ENCODE measurements around the gene MXRA8. TPM values are rescaled to one million over a fixed set of nuclear protein-coding genes. Genes with fewer than 3 reads are reported as not detected.

MXRA8 gene
- total RNA-seq, 1 experiment from 2014 or later = 9.6 TPM

GRCh38 chr1:1401457-1402010, 43.2 kb upstream of the MXRA8 start:
- Histone ChIP-seq H3K27me3 (ENCODE audit: insufficient read depth, low read length) (no peaks in the 10 kb centered on the region), H4K20me1 (ENCODE audit: control insufficient read depth, insufficient read depth, insufficient read length) (peaks cover 2% of the 10 kb centered on the region), H3T11ph (ENCODE audit: low read length) (no peak overlapping the region), H3K4me1 (ENCODE audit: insufficient read depth, low read length) (no peaks in the 10 kb centered on the region), H3K23ac (ENCODE audit: insufficient read length, low read depth, low read length) (no peak overlapping the region), H3K23me2 (ENCODE audit: insufficient read length, low read depth, low read length, poor library complexity, severe bottlenecking) (peaks cover 15% of the 10 kb centered on the region), H3K9me3 (ENCODE audit: control insufficient read depth, low read depth, low read length) (no peaks in the 10 kb centered on the region), H2AK5ac (ENCODE audit: insufficient read length, low read length) (no peak overlapping the region), H3K4ac (ENCODE audit: low read depth, low read length) (no peak overlapping the region), H3K56ac (ENCODE audit: insufficient read length, low read depth, low read length) (no peak overlapping the region), H3K9ac (ENCODE audit: extremely low read depth, insufficient read length, low read length) (no peak overlapping the region), H3K18ac (ENCODE audit: insufficient read length, low read depth, low read length) (no peak overlapping the region), H2BK5ac (ENCODE audit: insufficient read length, low read length) (no peak overlapping the region), H3K79me2 (ENCODE audit: insufficient read depth, low read length) (peaks cover 13% of the 10 kb centered on the region; the same call in 1 of the 2 replicates), H3K14ac (ENCODE audit: insufficient read depth, low read length) (no peak overlapping the region), H4K8ac (replicated peaks; ENCODE audit: insufficient read length, low read depth, low read length) (no peak overlapping the region), H2BK15ac (ENCODE audit: low read depth, low read length) (no peak overlapping the region), H2BK120ac (ENCODE audit: low read depth, low read length, poor library complexity, severe bottlenecking) (no peak overlapping the region), H2BK12ac (ENCODE audit: insufficient read length, low read depth, low read length) (no peak overlapping the region), H2AFZ (ENCODE audit: low read length) (no peak overlapping the region), H3K4me2 (ENCODE audit: insufficient read depth, insufficient read length, low read length) (no peak overlapping the region), H3K79me1 (ENCODE audit: insufficient read depth, low read depth, low read length, poor library complexity, severe bottlenecking) (peaks cover 14% of the 10 kb centered on the region), H3K27ac (ENCODE audit: insufficient read length, low read depth, low read length) (no peak overlapping the region), H4K5ac (ENCODE audit: insufficient read length, low read depth, low read length) (no peak overlapping the region), H4K91ac (ENCODE audit: insufficient read length, low read depth, low read length) (no peak overlapping the region), H2BK20ac (ENCODE audit: low read depth, low read length, poor library complexity, severe bottlenecking) (no peak overlapping the region)
- H3K36me3 Mint-ChIP-seq (ENCODE audit: insufficient read depth in 1 of 3, low read depth in 3 of 3) = peaks cover 57 to 90% (median 75%) of the 10 kb centered on the region in 3 experiments
- TF ChIP-seq CTCF (conservative IDR thresholded peaks at IDR 0.05) = no peak
- peak overlapping the region; percentile 90 for H3K4me3 Mint-ChIP-seq
- peaks cover 27 to 44% of the 10 kb centered on the region in 2 experiments for H3K4me1 Mint-ChIP-seq
- H3K27ac Mint-ChIP-seq = peak overlapping the region in 1 of 3 experiments; percentile 96; a peak in 3 of 7 replicates
- no peak for DNase-seq
- WGBS (ENCODE audit: extremely low coverage, insufficient read length, low lambda C conversion rate) = no CpG with 5 or more reads among the region's 7 CpGs
- peaks cover 1% of the 10 kb centered on the region; the same call in 1 of the 2 replicates for H3K27me3 Mint-ChIP-seq (ENCODE audit: low read depth)
- peaks cover 0 to 2% of the 10 kb centered on the region in 2 experiments; a peak in 3 of 5 replicates for H3K9me3 Mint-ChIP-seq

All from H9 (cell line).